Activated naive CD4-positive, alpha-beta T cell treated with Interleukin-2 at 50 U/mL for 16 hours (primary cell): ENCODE results near the gene USH1C.

ENCODE experiments used
- DNase-seq: peaks from one replicate; pipeline ENCODE4 v3.0.0-alpha.2; 2020

The USH1C gene

DNA sequence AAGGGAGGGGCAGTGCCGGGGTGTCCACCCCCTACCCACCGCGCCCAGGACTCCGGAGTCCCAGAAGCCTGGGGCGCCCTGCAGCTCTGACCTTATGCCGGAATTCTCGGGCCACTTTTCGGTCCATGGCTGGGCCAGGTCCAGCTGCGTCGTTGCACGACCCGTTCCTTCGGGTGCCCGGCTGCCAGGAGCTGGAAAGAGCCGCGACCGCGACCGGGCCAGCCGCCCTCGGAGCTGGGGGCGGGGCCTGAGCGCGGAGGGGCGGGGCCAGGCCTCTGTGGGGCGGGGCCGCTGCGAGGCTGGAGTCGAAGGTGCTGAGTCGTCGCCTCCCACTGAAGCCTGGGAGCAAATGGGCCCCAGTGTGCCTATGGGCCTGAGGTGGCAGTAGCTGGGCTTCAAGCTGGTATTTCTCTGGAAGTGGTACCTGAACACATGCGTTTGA, at the start of gene USH1C:
Gene USH1C, minus strand, starts transcription at position 236 of the 442 bp plus-strand sequence. Its CDS starts 109 bp downstream, at position 127.
- peak; percentile 10 for DNase-seq

DNA sequence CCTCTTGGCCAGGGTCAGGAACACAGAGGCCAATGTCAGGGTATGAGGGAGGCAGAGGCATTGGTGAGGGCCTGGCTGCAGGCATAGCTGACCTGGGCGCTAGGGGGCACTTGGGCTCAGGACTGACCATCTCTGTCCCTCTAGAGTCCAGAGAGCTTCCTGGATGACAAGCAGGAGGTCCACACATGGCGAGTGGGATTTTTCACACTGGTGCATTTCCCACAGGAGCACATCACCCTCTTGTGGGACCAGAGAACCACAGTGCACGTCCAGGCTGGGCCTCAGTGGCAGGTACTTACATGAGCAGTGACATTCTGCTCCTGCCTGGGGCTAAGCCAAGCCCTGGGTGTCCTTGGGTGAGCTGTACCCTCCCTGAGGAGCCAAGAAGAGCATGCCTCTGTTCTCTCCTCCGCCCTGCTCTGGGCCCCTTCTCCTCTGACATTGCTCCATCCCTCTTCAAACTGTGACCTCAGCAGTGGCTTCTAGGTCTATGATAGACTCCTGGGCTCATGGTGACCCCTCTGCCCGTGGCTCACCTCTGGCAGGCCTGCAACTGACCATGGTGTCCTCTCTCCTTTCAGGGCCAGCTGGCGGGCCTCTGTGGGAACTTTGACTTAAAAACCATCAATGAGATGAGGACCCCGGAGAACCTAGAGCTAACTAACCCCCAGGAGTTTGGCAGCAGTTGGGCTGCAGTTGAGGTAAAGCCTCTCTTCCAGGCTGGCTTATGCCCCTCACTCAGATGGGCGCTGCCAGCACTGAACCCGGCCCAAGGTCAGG, 49.4 kb upstream of the USH1C start:
- DNase-seq = no peak

DNA sequence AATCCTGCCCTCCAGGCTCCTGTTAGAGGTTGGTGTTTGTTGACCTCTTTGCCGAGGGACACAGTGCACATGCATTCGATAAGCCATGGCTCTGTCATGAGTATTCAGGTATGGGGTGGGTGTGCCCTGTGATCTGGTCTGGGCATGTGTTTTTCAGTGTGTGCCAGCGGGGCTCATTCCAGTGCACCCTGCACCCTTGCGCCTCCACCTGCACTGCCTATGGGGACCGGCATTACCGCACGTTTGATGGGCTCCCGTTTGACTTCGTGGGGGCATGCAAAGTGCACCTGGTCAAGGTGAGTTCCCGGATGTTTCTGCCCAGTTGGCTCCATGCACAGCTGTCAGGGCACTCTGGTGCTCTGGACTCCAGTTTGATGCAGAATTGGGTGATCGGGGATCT, 47.1 kb upstream of the USH1C start:
- DNase-seq = no peak

DNA sequence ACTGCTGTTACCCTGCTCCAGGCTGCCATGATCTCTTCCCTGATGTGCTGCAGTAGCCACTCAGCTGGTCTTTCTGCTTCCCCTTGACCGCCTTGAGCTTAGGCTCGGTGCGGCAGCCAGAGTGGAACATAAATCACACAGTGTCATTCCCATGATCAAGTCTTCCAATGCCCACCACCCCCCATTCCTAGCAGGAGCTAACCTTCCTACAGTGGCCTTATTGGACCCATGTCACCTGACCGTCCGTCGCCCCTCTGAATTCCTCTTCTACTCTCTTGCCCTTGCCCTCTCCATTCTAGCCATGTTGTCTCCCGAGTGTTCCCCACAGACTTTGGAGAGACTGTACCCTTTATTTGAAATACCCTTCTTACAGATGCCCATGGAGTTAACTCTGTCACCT, 46.2 kb upstream of the USH1C start:
- DNase-seq = no peak

DNA sequence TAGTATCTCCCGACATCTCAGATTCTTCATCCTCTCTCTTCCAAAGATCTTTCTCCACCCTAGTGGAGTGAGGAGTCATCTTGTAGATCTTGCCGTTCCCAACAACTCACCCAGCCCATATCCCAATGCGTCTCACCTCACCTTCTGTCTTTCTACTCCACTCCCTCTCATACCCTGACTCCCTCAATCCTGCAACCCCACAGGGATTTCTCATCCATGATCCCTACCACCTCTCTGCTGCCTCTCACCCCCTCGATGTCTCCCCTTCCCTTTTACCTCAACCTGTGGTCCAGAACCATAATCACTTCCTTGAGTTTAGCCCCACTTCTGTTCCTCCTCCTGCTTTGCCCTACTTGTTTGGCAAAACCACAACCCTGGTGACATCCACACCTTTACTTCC, 44.5 kb upstream of the USH1C start:
- DNase-seq = no peak

DNA sequence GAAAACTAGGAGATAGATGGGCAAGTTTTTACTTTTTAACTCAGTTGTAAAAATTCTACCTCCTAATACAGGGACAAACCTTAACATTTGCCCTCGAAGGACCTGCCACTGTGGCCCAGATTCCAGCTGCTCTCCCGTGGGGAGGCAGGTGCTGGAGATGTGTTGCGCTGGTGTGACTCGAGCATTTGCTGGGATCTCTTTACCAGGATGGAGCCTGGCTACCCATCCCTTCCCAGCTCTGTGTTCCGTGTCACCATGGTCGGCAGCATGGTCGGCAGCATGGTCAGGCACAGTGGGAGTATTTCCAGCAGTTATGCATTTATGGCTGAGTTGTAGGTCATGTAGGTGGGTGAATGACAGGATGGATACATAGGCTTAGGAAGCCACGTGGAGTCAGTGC, 44.0 kb upstream of the USH1C start:
- no peak for DNase-seq

DNA sequence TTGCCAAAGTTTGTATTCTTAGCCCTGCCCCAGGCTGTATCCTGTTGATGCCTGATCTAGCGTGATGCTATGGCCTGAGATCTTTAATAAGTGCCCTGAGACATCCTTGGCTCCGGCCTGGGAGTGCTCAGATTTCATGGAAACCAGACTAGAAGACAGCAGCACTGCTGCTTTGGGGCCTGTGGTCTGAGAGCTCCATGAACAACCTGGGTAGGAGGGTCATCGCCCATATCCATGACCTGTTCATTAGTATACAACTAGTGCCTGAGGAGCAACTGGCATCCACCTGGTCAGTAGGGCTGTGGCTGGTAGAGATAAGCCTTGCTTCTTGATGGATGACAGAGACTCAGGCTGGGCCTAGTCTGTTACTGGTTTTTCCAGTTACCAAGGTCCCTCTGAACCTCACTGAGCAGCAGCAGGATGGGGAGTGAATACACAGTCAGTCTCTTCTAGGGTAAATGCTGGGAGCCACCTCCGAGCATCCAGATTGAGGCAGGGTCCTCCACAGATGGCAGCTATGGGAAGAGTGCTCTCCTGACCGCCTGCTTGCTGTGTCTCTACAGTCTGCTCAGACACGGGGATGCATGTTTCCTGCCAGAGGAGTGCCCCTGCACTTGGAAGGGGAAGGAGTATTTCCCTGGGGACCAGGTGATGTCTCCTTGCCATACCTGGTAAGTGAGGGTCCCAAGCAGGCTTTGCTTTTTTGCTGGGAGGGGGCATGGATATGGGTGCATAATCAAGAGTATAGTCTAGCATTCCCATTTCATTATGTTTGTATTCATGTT, 41.9 kb upstream of the USH1C start:
- DNase-seq = no peak

DNA sequence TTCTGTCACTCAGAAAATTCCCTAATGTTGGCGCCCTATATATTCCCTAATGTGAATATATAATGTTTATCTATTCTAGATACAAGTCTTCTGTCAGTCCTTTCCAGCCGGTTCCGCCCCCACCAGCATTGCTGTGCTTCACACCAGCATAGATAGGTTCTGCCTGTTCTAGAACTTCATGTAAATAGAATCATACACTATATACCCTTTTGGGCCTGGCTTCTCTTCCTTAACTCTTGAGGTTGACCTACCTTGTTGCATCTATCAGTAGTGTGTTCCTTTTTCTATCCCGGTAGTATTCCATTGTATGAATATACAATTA, 37.5 kb upstream of the USH1C start:
- no peak for DNase-seq

DNA sequence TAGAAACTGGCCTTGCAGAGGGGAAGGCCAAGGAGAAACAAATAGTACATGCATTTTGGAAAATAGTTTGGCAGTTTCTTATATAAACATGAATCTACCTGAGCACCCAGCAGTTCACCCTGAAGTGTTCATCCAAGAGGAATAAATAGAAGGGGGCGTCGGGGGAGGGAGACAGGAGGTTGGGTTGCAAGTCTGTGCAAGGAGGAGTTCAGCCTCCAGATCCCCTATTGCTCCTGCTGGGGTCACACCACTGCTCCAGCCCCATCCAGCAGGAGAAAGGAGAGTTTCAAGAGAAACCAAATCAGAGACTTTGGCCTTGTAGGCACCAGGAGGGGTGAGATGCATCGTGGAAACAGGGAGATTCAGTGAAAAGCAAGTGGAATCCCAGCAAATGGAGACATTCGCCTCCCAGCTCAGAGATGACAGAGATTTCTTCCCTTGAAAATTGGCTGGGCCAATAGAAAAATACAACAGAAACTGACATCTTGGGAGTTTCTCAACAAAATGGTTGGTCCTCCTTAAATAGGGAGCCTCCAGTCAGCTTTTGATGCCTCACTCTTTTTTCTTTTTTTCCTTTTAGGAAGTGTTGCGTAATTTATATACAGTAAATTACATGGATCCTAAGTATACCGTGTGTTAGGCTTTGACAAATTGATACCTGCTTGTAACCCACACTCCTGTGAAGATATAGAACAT, 37.0 kb upstream of the USH1C start:
- DNase-seq = no peak

DNA sequence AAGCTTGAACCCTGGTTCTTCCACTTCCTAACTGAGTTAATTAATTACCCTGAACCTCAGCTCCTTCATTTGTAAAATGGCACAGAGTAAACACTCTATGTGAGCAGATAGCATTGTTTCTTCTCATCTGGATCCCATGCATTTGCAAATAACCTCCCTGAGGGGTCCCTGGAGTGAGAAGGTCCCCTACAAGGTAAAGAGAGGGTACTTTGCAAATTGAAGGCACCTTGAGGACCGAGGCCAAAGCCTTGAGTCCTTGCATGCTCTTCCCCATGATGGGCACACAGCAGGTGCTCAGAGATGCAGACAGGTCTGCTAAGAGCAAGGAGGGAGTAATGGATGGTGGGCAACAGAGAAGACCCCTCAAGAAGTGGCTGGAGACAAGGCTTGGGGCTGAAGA, 36.1 kb upstream of the USH1C start:
- DNase-seq = no peak

DNA sequence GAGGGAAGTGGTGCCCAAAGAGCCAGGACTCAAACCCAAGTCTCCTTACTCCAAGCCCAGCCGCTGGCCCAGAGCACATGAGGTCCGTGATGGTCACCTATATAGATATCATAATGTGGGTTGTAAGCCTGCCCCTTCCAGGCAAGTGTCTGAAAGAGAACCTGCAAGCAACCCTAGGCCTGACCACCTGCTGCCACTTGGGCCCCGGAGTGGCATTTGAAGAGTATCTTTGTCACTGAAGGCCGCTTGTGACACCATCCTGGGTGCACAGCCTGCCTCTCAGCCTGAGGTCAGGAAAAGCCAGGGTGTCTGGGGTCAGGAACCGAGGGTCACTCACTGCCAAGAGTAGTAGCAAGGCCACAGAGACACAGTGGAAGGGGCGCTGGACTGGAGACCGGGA, 35.2 kb upstream of the USH1C start:
- no peak for DNase-seq

DNA sequence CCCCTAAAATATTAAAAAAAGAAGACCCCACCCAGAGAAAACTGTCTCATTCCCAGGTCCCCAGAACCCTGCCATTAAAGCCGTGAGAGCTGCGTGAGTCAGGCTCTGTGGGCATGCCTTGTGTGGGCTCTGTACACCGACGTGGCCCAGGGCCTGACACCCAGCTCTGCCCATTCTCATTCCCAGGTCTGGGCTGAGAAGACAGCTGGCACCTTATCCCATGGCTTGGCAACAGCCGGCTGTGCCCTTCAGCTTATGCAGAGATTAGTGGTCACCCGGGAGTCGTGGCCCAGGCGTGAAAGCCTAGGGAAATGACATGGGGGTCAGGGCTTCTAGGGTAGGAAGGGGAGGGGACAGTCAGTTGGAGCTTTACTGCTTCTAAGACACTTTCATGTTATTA, 34.7 kb upstream of the USH1C start:
- no peak for DNase-seq

DNA sequence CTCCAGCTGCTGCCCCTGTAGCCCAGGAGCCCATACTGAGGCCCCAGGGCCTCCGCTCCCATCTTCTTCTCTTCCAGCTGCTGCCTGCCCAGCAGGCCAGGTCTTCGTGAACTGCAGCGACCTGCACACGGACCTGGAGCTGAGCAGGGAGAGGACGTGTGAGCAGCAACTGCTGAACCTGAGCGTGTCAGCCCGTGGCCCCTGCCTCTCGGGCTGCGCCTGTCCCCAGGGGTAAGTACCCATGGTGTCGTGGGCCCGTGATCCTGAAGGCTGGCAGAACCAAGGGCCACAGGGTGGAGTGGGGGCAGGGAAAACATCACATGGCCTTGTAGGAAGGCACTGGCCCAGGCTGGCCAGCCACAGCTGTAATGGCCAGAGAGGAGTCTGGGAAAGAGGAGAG, 34.1 kb upstream of the USH1C start:
- no peak for DNase-seq

DNA sequence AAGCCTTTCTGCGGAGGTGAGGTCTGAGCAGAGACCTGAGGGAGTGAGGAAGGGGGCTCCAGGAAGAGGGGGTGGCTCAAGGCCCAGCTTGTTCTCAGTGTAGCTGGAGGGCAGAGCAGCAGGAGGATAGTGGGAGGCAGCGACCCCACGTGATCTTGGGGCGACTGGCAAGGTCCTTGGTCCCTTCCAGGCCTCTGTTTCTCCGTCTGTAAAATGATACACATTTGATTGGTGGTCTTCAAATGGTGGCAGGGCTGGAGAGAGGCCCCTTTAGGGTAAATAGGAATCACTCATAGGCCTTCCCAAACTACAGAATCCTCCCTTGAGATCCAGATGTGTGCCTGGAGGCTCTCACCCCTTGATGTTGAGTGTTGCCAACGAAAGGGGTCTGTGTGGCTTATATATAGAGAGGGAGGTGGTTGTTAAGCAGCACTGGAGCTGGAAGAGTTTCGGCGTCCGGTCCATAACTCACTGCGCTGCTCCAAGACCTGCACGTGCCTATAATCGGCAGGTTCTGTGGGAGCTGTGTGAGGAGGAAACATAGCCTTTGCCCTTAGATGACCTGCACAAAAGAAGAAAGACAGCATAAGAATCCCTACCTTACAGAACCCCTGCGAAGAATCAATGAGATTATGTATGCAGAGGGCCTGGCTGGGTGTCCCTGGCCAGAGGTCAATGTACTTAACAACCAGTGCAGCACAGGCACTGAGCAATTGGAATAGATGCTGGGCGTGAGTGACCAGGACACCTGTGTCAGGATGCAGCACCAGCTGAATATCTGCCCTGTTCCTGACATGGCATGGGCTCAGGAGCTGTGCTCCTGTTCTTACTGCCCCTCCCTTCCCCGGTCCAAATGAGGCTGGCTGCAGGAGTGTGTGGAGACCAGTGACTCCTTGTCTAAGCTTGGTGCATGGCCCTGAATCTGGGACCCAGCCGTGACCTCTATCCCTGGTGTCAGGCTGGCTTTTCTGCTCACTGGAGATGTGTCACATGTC, 31.5 kb upstream of the USH1C start:
- DNase-seq = no peak

DNA sequence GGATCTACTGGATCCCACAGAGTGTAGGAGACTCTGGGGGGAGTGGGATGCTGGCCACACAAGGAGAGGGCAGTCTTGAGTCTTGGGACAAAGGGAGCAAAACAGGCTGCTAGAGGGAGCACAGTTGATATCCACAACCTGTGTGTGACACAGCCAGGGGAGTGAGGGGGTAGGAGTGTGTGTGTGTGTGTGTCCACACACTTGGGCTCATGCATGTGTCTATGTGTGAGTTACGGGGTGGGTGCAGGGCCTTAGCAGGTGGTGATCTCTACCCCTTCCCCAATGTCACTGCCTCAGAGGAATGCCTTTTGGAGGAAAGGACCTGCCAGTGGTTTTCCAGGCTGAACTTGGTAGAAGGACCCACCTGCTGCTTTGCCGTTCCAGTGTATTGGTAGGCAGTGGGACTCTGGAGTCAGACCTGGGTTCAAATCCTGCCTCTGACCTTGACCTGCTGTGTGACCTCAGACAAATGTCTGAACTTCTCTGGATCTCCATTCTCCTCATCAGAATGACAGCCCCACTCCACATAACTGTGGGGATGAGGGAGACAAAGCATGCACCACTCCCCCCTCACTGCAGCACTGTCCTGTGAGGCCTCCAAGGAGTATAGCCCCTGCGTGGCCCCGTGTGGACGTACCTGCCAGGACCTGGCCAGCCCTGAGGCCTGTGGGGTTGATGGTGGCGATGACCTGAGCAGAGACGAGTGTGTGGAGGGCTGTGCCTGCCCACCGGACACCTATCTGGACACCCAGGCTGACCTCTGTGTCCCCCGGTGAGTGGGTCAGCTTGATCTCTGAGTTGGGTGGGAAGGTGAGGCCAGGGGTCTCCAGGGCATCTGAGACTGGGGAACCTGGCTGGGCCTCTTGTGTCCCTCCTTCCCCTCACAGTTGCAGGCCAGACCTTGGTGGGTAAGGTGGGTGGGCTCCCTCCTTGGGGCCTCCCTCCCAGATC, 30.2 kb upstream of the USH1C start:
- DNase-seq = no peak

DNA sequence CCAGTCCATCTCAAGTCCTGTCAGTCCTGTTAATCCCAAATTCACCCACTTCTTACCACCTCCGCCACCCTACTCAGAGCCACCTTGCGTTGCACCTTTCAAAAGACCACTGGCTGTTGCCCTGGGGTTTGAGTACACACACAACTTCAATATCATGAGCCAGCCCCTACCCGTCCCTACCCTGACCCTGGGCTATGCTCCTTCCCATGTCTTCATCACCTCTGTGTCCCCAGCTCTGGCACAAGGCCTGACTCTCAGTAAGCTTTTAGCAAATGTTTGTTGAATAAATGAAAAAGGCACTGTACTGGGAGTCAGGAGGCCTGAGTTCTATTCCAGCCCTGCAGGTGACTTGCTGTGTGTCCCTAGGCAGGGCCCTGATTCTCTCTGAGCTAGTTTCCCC, 29.3 kb upstream of the USH1C start:
- no peak for DNase-seq

DNA sequence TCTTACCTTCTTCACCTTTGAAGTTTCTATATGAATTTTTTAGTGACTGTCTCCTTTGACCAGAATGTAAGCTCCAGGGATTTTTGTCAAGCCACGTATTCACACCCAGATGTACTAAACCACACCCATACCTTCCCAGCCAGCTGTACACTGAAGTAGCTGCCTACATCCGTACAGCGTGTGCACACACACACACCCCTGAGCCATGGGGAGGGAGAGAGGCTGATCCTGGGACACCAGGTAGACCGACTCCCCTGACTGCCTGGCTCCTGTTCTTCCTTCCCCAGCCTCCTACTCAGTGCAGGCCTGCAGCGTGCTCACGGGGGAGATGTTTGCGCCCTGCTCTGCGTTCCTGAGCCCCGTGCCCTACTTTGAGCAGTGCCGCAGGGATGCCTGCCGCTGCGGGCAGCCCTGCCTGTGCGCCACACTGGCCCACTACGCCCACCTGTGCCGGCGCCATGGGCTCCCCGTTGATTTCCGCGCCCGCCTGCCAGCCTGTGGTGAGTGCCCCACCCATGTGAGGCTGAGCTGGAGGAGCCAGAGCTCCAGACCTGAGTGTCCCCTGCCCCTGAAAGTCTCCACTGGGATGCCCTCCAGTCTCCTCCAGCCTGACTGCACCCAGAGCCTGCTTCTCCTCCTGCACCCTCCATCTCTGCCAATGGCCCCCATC, 28.7 kb upstream of the USH1C start:
- DNase-seq = no peak

DNA sequence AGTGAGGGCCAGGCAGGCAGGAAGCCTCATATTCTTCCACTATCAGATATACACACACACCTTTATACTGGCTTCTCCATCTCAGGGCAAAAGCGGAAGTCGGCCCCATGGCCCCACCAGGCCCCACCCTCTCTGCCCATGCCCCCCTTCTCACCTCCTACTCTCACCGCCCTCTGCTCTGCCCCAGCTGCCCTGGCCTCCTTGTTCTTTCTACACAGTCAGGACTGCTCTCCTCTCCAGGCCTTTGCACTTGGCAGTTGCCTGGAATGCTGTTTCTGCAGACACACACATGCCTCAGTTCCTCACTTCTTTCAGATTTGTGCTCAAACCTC, 28.1 kb upstream of the USH1C start:
- no peak for DNase-seq

DNA sequence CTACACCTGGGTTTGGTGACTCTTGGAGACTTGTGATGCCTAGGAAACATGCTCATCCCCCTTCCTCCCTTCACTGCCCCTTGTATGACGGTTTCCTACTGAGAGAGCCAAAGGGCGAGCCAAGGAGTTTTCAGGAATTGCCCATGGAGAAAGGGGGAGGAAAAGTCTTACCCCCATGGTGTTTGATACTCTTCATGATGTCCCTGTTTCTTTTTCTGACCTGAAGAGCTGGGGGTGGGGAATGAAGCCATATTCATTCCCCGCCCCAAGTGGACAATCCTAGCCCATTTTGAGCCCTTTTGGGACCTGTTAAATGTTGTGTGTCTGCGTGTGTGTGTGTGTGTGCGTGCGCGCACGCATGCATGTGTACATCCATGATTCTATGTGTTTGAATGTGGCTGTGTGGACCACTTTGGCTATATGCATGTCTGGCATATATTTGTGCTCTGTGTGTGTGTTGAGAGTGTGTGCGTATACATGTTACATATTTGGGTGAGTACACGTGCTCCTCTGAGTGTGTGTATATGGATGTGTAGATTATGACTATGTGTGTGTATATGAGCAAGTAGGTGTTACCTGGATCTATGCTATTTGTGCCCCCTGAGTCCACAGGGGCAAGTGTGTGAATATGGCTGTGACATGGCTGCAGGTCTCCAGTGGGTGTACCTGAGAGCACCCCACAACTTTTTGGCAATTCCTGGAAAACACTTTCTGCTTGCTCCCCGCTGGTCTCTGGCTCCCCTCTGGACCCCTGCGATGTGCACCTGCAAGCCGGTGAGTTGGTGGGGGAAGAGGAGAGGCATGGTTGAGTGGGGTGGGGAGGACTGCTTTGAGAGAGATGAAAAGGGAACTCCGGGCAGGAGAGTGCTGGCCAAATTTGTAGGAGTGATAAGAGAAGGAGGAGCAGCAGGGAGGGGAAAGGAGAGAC, 27.5 kb upstream of the USH1C start:
- DNase-seq = no peak

DNA sequence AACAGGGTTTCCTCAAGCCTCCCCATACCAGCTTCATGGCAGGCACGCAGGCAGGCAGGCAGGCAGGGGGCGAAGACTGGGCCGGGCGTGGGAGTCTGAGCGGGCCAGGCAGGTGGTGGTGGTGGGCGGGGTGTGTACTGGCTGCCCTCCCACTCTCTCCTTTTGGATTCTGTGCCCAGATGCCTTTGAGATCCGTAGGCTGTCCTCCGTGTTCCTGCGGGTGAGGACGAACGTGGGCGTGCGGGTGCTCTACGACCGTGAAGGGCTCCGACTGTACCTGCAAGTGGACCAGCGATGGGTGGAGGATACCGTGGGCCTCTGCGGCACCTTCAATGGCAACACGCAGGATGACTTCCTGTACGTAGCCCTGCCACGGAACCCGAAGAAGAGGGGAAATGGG, 25.8 kb upstream of the USH1C start:
- DNase-seq = no peak
